Daoy (cell line): ENCODE data around the gene ABCB4. TPM values are rescaled to one million over a fixed set of nuclear protein-coding genes. Genes with fewer than 3 reads are reported as not detected.

ENCODE experiments used
- total RNA-seq: library from RNA; depleted of rRNA; stranded (reverse); fragments of >200 nt; shearing (Covaris generic); gene quantifications from 2 replicates; pipeline ENCODE4 v1.2.3, GENCODE V29; 2014; rRNA removed

ABCB4 gene
- total RNA-seq, 1 experiment from 2014 or later: 1.5 TPM

Other genes with a start within 250 kb of the ABCB4 start
- gene CROT, start 130.0 kb downstream of the ABCB4 start, total RNA-seq: 8.7 and 10.2 TPM in 2 replicates
- gene ABCB1, start 125.2 kb upstream of the ABCB4 start, total RNA-seq: 11.8 and 18.9 TPM in 2 replicates
- gene RUNDC3B, start 152.7 kb upstream of the ABCB4 start, total RNA-seq: 0.48 and 0.63 TPM in 2 replicates